Pulmonary artery endothelial cell (primary cell): ENCODE results near the gene EFNA2. TPM values are rescaled to one million over a fixed set of nuclear protein-coding genes. Genes with fewer than 3 reads are reported as not detected.
"Not testable (repeated sequence)": the region's sequence is repeated elsewhere in the genome, so short reads cannot be mapped to it uniquely, and the experiment has no call there.

Source experiments
- DNase-seq: peaks from one replicate; pipeline ENCODE4 v3.0.0-alpha.2; 2011; ENCODE audit warnings: low read depth, low spot score
- total RNA-seq: library from RNA; depleted of rRNA; stranded (reverse); fragments of >200 nt; gene quantifications from 2 replicates; pipeline ENCODE4 v1.2.3, GENCODE V29; 2014

The EFNA2 gene
- total RNA-seq, 1 donor from 2014 or later, result 0.07 TPM

DNA sequence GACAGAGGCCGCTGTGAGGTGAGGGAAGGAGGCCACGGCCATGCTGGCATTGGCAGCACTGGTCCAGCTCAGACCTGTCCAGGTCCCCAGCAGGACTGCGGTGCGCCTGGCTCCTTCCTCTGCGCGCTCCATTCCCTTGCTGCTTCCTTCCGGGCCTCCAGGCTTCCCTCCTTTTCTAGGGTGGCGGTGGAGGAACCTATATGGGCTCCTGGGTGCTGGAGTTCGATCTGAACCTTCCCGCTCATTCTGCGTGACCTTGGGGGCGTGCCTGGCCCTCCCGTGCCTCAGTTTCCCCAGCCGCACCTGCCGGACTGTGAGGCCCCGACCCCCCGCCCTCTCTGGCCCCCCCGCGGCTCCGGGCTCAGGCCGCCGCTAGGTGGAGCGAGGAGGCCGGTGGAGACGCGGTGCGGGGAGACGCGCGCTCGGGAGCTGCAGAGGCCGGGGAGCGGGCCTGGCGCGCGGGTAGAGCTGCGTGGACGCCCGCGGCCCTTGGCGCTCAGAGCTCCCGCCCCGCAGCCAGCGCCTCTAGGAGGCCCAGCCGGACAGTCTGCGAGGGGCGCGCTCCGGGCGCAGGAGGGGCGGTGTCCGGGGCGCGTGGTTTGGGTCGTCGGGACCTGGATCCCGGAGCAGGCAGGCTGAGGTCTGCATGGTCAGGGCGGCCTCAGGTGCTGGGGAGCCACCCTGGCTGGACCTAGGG is 29.9 kb downstream of the EFNA2 start:
- no peak for DNase-seq

DNA sequence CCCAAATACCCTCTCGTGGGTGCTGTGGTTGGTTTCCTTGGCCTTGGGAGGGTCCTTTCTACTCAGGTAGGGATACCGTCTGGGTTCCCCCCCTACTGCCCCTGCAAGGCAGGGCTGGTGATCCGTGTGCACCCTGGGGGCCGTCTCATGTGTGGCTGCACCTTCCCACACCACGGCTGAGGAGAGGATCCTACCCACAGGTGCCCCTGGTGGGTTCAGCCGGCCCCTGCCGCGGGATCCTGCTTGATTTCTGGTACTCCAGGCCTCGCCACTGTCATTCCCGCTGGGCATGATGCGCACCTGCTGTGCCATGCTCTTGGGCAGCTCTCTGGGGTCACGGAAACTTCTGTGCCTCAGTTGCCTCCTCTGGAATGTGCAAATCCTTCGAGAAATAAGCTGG is 30.8 kb downstream of the EFNA2 start:
- no peak for DNase-seq

DNA sequence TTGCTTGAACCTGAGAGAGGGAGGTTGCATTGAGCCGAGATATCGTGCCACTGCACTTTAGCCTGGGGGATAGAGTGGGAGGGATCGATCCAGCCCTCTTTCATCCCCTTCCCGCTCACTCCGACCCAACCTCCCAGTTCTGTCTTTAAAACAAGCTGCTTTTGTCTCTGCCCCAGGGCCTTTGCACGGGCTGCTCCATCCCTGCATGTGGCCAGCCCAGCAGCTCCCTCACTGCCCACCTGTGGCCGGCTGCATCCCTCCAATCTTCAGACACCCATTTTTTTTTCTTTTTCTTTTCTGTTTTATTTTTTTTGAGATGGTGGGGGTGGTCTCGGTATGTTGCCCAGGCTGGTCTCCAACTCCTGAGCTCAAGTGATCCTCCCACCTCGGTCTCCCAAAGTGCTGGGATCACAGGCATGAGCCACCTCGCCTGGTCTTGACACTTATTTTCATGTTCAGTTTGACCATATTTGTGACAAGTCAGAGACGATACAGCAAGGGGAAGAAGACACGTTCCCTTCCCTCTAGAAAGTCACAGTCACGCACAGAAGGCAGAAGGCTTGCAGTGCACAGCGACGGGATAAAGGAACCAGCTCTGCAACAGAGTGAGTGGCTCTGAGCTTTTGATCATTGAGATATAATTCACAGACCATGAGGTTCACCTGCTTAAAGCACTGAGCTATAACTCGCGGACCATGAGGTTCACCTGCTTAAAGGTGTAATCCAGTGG is 31.8 kb downstream of the EFNA2 start:
- no peak for DNase-seq

DNA sequence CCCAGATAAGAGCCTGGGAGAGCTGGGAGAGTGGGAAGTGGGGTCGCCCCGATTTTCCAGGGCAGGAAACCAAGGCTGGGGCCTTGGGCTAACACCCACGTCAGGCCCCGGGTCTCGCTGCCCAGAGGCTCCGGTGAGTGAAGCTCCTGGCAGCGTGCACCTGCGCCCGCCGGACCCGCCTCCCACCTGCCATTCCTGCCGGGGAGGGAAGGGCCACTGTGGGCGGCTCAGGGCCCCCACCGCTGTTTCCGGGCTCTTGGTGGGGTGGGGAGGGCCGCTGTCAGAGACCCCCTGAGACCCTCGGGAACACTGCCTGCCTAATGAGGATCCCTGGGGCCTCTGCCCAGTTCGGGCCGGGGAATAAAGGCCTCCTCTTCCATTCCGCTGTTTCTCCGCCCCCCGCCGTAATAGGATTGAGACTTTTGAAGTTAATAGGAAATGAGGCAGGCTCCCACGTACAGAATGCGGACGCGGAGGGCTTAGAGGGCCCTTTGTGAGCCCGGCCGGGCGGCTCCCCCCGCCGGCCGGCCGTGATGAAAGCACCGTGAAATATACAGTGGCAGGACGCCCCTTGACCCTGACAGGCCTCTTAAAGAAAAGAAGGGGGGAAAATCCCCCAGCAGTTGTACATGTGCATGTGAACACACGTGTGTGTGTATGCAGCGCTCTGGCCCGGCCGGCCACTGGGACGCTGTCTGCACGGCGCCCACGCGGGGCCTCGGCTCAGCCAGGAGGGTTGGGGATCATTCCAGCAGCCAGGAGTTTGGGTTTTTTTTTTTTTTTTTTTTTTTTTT is 33.2 kb downstream of the EFNA2 start:
- DNase-seq, result no peak

DNA sequence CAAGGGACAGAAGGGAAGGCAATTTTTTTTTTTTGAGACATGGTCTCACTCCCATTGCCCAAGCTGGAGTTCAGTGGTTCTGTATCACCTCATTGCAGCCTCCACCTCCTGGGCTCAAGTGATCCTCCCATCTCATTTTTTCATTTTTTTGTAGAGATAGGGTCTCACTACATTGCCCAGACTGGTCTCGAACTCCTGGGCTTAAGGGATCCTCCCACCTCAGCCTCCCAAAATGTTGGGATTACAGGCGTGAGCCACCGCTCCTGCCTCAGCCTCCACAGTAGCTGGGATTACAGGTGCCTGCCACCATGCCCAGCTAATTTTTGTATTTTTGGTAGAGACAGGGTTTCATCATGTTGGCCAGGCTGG is 34.6 kb downstream of the EFNA2 start:
- not testable (repeated sequence) for DNase-seq

DNA sequence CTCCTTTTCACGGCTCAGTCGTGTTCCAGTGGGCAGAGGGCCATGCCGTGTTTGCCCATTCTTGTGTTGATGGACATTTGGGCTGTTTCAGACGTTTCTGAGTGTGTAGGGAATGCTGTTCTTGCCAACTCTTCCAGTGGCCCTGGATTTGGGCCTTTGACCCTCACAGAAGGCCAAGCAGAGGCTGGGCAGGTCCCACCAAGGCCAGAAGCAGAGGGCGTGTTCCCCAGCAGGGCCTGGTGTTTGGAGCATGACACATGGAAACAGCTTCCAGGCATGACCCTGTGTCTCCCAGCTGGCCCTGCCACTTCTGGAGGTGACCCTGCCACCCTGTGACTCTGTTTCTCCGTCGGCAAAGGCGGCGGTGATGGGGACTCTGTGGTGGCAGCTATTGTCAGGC is 35.9 kb downstream of the EFNA2 start:
- no peak for DNase-seq

DNA sequence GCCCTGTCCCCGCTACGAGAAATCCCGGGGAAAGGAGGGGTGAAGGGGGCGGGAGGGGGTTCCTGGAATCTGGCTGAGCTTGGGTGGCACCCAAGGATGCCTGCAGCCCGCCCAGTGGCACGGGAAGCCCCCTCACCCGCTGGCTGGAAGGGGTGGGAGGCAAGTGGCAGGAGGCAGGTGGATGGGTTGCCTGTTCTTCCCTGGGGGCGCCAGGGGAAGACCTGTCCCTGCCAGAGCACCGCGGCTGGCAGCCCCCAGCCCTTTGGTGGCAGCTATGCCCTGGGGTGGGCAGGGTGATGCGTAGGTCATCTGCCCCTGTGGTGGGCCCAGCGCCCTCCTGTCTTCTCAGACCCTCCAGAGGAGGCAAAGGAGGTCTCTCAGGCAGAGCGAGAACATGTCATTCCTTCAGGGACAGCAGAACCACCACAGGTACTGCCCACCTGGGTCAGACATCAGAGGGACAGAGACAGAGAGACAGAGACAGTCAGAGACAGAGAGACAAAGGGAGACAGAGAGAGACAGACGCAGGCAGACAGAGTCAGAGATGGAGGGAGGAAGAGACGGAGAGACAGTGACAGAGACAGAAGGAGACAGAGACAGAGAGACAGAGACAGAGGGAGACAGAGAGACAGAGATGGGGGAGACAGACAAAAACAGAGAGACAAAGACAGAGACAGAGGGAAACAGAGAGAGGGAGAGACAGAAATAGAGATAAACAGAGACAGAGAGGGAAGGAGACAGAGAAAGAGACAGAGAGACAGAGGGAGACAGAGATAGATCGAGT is 36.7 kb downstream of the EFNA2 start:
- no peak for DNase-seq

DNA sequence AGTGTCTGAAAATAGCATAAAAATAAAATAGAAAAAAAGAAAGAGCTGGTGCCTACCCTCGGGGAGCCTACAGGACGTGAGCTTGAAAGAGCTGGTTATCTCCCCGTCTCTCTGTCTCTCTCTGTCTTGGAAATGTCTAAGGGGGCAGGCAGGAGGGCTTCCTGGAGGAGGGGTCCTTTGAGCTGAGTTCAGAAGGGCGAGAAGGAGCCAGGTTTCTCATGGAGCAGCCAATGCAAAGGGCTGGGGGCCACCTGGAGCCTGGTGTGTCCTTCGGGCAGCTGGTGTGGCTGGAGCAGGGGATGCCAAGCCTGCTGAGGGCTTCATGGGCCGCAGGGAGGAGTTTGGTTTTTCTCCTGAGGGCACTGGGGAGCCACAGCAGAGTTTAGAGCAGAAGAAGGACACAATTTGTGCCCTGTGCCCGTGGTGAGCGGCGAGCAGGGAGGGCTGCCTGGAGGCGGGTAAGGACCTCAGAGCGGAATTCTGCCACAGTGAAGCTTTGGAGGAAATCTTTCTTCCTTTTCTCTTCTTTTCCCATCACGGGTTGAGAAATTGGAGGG is 38.7 kb downstream of the EFNA2 start:
- DNase-seq, result no peak

DNA sequence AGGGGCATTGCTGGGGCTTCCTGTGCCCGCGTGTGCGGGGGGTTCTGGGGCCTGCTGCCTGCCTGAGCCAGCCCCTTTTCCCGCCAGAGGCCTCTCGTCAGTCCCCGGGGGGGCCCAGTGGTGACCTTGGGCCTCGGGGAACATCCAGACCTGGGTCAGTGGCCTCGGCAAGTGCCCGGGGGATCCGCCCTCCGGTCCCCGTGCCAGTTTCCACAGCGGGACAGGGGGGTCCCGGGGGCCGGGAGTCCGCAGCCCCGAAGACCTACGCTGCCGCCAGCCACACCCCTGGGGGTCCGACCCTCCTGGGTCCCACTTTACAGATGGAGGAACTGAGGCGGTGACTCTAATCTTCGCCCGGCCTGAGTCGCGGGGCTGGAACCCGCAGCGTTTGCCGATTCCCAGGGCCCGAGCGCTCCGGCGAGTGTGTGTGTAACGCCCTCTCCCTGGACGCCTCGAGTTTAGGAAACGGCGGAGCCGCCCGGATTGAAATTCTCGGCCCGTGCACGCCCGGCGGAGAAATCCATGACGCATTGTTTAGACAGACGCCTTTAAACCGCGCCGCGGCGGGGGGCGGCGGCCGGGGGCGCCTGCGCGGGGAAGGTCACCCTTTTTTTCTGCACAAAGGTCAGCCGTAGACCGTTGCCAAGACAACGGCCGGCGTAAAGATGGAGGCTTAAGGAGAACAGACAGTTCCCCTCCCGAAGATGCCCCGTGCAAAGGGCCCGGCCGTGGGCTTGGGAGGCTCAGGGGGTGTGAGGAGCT is 39.3 kb downstream of the EFNA2 start:
- DNase-seq, result no peak

DNA sequence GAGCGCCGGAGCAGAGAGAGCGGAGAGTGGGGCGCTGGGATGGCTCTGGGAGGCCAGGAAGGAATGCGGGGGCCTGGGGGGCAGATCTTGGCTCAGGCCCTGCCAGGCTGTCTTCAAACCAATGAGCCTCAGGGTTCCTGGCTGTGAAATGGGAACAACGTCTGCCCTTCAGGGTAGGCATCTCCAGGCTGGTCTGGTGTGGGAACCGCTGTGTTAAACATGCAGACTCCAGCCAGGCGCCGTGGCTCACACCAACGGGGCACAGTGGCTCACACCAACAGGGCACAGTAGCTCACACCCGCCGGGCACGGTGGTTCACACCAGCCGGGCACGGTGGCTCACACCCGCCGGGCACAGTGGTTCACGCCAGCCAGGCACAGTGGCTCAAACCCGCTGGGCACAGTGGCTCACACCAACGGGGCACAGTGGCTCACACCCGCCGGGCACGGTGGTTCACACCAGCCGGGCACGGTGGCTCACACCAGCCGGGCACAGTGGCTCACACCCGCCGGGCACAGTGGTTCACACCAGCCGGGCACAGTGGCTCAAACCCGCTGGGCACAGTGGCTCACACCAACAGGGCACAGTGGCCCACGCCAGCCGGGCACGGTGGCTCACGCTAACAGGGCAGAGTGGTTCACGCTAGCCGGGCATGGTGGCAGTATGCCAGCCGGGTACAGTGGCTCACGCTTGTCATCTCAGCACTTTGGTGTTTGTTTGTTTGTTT is 40.1 kb downstream of the EFNA2 start:
- DNase-seq, result no peak

DNA sequence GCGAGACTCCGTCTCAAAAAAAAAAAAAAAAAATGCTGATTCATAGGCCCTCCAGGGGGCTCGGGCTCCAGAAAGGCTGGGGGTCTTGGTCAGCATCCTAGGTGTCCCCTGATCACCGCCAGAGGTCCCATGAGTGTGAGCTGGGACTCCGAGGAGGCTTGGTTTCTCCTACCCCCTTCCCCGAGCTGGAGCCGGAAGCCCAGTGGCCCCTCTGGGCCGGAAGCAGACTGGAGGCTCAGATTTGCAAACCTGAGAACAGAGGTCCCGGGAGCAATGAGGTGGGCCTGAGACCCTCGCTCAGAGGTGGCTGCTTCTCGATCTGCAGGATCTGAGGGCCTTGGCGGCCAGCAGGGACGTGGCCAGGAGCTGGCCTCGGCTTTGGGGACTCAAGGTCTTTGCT is 41.5 kb downstream of the EFNA2 start:
- DNase-seq, result no peak

DNA sequence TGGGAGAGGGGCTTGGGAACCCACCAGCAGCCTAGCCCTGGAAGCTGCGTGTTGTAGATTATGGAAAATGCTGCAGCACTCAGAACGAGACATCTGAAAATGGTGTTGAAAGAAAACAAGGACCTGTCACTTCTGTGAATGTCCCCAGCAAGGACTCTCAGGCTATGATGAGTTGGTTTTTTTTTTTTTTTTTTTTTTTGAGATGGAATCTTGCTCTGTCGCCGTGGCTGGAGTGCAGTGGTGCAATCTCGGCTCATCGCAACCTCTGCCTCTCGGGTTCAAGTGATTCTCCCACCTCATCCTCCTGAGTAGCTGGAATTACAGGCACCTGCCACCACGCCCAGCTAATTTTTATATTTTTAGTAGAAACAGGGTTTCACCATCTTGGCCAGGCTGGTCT is 46.5 kb downstream of the EFNA2 start:
- not testable (repeated sequence) for DNase-seq

DNA sequence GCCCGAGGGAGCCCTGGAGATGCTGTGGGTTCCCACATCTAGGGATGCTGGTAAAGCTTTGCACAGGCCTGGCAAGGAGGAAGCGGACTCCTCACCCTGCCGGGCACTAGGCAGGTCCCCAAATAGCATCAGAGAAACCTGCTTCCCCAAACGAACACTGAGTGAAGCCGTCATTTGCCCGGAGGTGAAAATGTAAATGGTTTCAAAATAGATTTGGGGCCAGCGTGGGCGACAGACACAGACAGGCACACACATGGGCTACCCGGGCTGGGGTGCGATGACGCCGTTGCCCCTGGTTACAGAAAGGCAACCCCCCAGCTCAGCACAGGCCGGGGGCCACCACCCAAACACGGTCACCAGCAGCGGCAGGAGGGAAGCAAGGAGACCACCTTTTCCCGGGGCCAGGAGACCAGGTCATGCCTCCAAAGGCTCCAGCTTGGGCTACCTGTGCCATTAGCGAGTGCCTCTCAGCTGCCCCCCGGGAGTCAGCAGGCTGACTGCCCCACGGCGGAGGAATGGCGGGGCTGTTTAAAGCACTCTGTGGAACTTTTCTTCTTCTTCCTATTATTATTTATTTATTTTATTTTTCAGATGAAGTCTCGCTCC is 50.5 kb downstream of the EFNA2 start:
- DNase-seq, result no peak

DNA sequence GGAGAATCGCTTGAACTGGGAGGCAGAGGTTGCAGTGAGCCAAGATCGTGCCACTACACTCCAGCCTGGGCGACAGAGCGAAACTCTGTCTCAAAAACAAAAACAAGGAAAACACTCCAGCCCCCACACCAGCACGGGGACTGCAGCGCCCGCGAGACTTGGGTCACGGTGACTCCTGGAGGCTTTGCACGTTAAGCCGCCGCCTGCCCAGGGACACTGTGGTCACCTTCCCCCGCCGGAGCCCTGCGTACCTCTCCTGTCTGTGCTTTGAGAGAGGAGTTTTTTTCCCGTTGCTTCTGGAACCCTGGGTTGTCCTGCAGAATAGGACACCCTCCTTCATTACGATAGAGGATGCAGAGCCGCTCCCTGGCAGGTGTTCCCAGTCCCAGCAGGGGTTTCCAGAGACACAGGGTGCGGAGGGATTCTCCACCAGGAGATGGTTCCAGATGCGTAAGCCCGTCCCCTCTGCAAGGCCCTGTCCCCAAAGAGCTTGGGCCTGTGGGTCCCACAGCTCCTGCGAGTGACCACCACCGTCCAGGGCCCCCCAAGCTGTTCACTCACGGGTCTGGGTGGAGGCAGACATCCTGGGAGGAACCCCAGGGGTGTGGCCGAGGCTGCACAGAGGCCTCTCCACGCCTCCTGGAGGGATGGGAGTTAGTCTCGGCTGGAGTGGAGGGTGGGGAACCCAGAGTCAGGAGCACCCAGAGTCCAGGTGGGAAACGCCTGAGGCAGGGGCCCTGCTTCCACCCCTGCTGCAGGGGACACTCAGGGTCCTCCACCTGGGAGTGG is 55.2 kb downstream of the EFNA2 start:
- no peak for DNase-seq

DNA sequence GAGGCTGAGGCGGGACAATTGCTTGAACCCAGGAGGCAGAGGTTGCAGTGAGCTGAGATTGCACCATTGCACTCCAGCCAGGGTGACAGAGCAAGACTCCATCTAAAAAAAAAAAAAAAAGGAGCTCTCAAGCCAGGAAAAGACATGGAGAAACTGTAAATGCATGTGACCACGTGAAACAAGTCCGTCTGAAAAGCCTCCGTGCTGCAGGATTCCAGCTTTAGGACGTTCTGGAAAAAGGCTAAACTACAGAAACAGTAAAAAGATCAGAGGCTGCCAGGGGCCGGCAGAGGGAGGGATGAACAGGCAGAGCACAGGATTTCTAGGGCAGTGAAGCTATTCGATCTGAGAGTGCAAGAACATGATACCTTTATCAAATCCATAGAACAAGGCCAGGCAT is 57.4 kb downstream of the EFNA2 start:
- no peak for DNase-seq

DNA sequence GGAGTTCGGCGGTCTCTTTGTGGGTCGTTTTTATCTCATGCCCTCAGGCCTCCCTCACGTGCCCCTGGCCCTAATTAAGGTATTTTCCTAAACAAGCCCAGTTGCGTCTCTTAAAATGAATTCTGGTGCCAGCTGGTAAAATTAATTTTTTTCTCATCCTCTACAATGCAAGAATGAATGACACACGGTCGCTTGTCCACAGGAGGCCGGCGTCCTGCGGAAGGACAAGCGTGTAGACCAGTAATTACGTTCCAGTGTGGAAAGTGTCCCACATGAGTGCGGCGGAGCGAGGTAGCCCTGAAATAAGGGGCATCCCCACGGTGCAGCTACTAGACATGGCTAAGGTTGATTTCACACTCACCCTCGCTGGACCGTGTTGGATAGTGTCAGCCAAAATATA is 63.5 kb downstream of the EFNA2 start:
- DNase-seq, result no peak

DNA sequence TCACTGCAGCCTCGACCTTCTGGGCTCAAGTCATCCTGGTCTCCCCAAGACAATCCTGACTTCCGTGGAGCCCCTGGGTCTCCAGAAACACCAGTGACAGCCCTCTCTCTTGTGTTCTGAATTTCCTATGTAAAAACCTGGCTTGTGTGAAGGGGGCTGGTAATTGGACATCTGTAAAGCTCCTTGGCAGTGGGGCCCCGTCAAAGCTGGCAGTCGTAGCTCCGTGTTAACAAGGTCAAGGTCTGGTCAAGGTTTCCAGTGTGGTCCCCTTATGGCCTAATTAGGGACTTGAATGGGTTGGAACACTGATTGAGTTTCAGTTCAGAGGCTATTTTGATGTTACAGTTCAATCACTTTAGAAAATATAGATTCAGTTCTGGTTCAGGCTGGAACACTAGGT is 65.2 kb downstream of the EFNA2 start:
- DNase-seq, result no peak
